ENCODE results near the gene C3. TPM values are rescaled to one million over a fixed set of nuclear protein-coding genes. Genes with fewer than 3 reads are reported as not detected.

The C3 gene
- total RNA-seq, 1 donor, result 93.5 TPM

DNA sequence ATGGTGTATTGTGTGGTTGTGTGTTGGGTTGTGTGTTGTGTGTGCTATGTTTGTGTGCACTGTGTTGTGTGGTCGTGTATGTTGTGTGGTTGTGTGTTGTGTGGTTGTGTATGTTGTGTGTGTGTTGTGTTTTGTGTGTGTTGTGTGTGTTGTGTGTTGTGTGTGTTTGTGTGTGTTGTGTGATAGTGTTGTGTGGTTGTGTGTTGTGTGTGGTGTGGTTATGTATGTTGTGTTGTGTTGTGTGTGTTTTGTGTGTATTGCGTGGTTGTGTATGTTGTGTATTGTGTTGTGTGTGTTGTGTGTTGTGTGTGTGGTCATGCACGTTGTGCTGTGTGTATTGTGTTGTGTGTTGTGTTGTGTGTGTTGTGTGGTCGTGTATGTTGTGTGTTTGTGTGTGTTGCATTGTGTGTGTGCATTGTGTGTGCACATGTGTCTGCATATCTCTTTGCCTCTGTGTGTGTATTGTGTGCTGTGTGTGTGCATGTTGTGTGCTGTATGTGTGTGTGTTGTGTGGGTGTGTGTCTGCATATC is 2.9 kb downstream of the C3 start:
- TF ChIP-seq, protein P1, sequence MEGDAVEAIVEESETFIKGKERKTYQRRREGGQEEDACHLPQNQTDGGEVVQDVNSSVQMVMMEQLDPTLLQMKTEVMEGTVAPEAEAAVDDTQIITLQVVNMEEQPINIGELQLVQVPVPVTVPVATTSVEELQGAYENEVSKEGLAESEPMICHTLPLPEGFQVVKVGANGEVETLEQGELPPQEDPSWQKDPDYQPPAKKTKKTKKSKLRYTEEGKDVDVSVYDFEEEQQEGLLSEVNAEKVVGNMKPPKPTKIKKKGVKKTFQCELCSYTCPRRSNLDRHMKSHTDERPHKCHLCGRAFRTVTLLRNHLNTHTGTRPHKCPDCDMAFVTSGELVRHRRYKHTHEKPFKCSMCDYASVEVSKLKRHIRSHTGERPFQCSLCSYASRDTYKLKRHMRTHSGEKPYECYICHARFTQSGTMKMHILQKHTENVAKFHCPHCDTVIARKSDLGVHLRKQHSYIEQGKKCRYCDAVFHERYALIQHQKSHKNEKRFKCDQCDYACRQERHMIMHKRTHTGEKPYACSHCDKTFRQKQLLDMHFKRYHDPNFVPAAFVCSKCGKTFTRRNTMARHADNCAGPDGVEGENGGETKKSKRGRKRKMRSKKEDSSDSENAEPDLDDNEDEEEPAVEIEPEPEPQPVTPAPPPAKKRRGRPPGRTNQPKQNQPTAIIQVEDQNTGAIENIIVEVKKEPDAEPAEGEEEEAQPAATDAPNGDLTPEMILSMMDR (IDR thresholded peaks at IDR 0.05; ENCODE audit: insufficient read depth, low read length), result no peak
- H3K4me3 ChIP-seq (ENCODE audit: low read depth, low read length), result no peak overlapping the region
- DNase-seq (ENCODE audit: low read depth), result no peak

DNA sequence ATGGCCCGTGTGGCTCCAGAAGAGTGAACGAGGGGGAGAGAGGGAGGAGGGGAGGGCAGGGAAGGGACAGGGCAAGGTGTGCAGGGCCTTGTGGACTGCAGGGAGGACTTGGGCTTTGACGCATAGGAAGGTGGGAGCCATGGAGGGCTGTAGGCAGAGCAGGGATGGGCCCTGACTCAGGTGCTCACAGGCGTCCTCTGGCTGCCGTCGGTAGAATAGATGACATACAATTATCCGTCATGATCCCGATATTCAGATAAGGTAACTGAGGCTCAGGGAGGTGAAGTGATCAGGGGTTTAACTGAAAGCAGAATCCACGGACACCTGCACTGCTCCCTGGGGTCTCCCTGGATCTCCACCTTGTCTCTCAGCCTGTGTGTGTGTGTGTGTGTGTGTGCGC is 3.4 kb downstream of the C3 start:
- H3K4me3 ChIP-seq (ENCODE audit: low read depth, low read length), result no peak overlapping the region
- DNase-seq (ENCODE audit: low read depth), result no peak
- TF ChIP-seq, protein P1 (IDR thresholded peaks at IDR 0.05; ENCODE audit: insufficient read depth, low read length), result peak; percentile 4

DNA sequence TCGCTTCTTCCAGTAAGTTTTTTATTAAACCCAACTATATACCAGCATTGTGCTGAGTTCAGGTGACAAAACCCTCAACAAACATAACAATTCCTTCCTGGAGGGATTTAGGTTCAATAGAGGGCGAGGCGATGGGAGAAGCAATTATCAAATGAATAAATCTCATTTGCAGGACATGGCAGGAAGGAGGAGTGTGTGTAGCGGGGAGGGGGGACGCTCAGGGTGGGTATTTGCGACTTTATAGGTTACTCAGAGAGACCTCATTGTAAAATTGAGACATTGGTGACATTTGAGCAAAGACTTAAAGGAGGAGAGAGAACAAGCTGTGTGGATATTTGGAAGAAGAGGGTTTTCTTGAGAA is 3.9 kb downstream of the C3 start:
- H3K4me3 ChIP-seq (ENCODE audit: low read depth, low read length), result no peak overlapping the region
- TF ChIP-seq, protein P1 (IDR thresholded peaks at IDR 0.05; ENCODE audit: insufficient read depth, low read length), result no peak
- DNase-seq (ENCODE audit: low read depth), result no peak

DNA sequence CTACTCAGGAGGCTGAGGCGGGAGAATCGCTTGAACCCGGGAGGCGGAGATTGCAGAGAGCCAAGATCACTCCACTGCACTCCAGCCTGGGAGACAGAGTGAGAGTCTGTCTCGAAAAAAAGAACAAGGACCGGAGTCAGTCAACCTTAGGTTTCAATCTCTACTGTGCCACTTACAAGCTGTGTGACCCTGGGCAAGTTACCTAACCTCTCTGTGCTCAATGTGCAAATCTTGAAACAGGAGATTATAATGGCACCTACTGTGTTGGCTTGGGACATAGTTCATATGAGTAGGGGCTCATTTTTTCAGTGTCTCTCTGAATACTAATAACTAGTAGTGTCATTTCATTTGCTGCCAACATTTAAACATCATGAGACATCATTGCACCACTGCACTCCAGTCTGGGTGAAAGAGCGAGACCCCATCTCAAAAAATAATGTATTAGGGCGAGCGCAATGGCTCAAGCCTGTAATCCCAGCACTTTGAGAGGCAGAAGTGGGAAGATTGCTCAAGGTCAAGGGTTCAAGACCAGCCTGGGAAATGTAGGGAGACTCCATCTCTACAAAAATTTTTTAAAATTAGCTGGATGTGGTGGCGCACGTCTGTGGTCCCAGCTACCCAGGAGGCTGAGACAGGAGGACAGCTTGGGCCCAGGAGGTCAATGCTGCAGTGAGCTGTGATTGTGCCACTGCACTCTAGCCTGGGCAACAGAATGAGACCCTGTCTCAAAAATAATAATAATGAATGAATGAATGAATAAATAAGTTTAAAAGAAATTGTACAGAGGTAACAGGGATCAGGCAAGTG is 5.5 kb downstream of the C3 start:
- DNase-seq (ENCODE audit: low read depth), result no peak
- no peak overlapping the region for H3K4me3 ChIP-seq (ENCODE audit: low read depth, low read length)
- TF ChIP-seq, protein P1 (IDR thresholded peaks at IDR 0.05; ENCODE audit: insufficient read depth, low read length), result no peak

DNA sequence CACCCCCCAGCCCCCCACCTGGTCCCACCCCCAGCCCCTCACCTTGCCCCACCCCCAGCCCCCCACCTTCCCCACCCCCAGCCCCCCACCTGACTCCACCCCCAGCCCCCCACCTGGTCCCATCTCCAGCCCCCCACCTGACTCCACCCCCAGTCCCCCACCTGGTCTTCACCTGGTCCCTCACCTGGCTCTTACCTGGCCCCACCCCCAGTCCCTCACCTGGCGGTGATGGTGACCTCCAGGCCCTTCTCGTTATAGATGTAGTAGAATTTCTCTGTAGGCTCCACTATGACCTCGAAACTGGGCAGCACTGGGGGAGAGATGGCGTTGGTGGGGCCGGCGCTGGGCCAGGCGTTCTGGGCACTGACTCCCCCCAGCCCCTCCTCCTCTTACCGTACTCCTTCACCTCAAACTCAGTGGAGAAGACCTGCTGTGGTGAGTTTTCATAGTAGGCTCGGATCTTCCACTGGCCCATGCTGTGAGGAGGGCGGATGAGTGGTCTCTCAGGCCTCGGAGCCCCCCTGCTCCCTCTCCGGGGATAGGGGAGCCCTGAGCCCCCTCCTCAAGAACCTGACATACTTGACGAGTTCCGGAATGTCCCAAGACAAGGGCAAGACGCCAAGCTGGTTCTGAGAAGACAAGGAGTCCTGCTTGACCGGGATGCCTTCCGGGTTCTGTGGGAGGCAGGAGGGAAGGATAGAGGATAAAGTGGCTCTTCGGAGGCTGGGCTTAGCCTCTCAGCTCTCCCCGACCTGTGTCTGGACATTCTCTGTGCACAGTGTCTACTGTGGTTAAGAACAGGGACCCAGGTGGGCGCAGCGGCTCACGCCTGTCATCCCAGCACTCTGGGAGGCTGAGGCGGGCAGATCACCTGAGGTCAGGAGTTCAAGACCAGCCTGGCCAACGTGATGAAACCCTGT is 6.4 kb downstream of the C3 start:
- DNase-seq (ENCODE audit: low read depth), result no peak
- TF ChIP-seq, protein P1 (IDR thresholded peaks at IDR 0.05; ENCODE audit: insufficient read depth, low read length), result no peak
- no peak overlapping the region for H3K4me3 ChIP-seq (ENCODE audit: low read depth, low read length)

DNA sequence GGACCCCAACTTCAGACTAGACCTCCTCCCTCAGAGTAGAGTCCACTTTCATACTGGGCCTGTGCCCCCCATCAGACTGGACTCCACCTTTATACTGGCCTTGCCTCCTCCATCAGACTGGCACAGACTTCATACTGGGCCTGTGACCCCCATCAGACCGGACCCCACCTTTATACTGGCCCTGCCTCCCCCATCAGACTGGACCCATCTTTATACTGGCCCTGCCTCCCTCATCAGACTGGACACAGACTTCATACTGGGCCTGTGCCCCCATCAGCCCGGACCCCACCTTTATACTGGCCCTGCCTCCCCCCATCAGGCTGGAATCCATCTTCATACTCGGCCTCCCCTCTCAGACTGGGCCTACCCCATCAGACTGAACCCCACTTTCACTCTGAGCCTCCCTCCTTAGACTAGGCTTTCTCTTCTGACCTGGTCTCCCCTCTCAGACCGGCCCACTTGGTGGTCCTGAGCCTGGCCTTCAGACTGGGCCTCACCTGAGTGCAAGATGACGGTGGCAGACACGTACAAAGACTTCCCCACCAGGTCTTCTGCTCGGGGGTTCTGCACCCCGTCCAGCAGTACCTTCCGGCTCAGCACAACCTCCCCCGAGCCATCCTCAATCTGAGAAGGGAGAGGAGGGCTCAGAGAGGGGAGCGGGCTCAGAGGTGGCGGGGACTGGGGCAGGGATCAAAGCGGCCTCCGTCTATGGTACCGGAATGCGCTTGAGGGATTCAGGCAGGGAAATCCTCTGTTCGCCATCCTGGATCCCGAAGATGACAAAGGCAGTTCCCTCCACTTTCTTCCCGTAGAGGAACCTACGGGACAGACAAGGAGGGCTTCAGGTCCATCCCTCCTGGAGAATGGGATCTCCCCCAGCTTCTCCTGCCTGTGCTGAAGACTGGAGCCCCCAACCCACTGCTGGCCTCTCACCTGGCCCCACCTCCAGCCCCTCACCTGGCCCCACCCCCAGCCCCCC is 7.5 kb downstream of the C3 start:
- no peak overlapping the region for H3K4me3 ChIP-seq (ENCODE audit: low read depth, low read length)
- DNase-seq (ENCODE audit: low read depth), result no peak
- TF ChIP-seq, protein P1 (IDR thresholded peaks at IDR 0.05; ENCODE audit: insufficient read depth, low read length), result no peak

All from fibroblast of the aortic adventitia (primary cell).